HG03159 (cell line): ENCODE data around the gene LRRC59.

Experiments used
- ATAC-seq: cut with Tn5 transposase; IDR thresholded peaks from one replicate; pipeline ENCODE4 v1.9.1; 2021; ENCODE audit warnings: mild to moderate bottlenecking, moderate library complexity; ENCODE audit not compliant: unreplicated experiment

Gene LRRC59

GRCh38 chr17:50363217-50364060 lies 33.9 kb downstream of the LRRC59 start:
- ATAC-seq: no peak

- no peak for ATAC-seq
Measured at GRCh38 chr17:50362661-50363060, 34.7 kb downstream of the LRRC59 start.

- ATAC-seq: peak; percentile 61
Measured at GRCh38 chr17:50361561-50362480, 35.5 kb downstream of the LRRC59 start.

- ATAC-seq: no peak
Measured at GRCh38 chr17:50360486-50361115, 36.7 kb downstream of the LRRC59 start.

GRCh38 chr17:50359998-50360461 lies 37.3 kb downstream of the LRRC59 start:
- no peak for ATAC-seq

- ATAC-seq: no peak
Measured at GRCh38 chr17:50359005-50359699, 38.2 kb downstream of the LRRC59 start.

GRCh38 chr17:50358177-50358576 lies 39.1 kb downstream of the LRRC59 start:
- no peak for ATAC-seq

- no peak for ATAC-seq
Measured at GRCh38 chr17:50356892-50357510, 40.3 kb downstream of the LRRC59 start.

GRCh38 chr17:50356418-50356817 lies 40.9 kb downstream of the LRRC59 start:
- ATAC-seq: no peak

- ATAC-seq: no peak
Measured at GRCh38 chr17:50355701-50356341, 41.5 kb downstream of the LRRC59 start.

- ATAC-seq: no peak
Measured at GRCh38 chr17:50355336-50355700, 42.0 kb downstream of the LRRC59 start.

- ATAC-seq: no peak
Measured at GRCh38 chr17:50354776-50355175, 42.5 kb downstream of the LRRC59 start.

- ATAC-seq: no peak
Measured at GRCh38 chr17:50354198-50354597, 43.1 kb downstream of the LRRC59 start.

- no peak for ATAC-seq
Measured at GRCh38 chr17:50353600-50354195, 43.6 kb downstream of the LRRC59 start.

GRCh38 chr17:50352693-50353599 lies 44.4 kb downstream of the LRRC59 start:
- no peak for ATAC-seq

- ATAC-seq: no peak
Measured at GRCh38 chr17:50352072-50352692, 45.1 kb downstream of the LRRC59 start.

GRCh38 chr17:50350733-50351132 lies 46.6 kb downstream of the LRRC59 start:
- no peak for ATAC-seq

GRCh38 chr17:50349243-50349600 lies 48.1 kb downstream of the LRRC59 start:
- no peak for ATAC-seq
